ENCODE measurements around the gene HADH. TPM values are rescaled to one million over a fixed set of nuclear protein-coding genes. Genes with fewer than 3 reads are reported as not detected.
A peak's percentile ranks its signal among the peaks of the same experiment; 100 is the strongest.

Gene HADH
- total and polyA plus RNA-seq, 7 experiments from 2014 or later, result 16.5 to 45.1 (median 30.1) TPM

GRCh38 chr4:108035691-108036090, 46.0 kb downstream of the HADH start:
- Mint-ChIP-seq H3K4me3 (peak overlapping the region; percentile 73 to 87 (median 80)), H3K36me3 (peaks cover 0 to 32% (median 0%) of the 10 kb centered on the region in 5 donors), H3K27ac (peak overlapping the region; percentile 90 to 100 (median 96)), H3K4me1 (peaks cover 20 to 86% (median 71%) of the 10 kb centered on the region in 7 donors), H3K9me3 (peaks cover 0 to 8% (median 0%) of the 10 kb centered on the region in 11 donors), H3K27me3 (no peaks in the 10 kb centered on the region)
- CTCF ChIA-PET, result interaction anchor here (0.6 to 1.8 kb wide), 10 partner anchors 15 to 537 kb away, joined by 3 to 5 read pairs (median 4); no protein-coding TSS in a partner anchor
- ATAC-seq (no peak), DNase-seq (no peak)
- H3K4me1 ChIP-seq (ENCODE audit: control insufficient read depth in 2 of 2, insufficient read depth in 2 of 2, low read length in 2 of 2), result peaks cover 0 to 60% of the 10 kb centered on the region in 2 donors
- no peaks in the 10 kb centered on the region for H3K36me3 ChIP-seq (ENCODE audit: control insufficient read depth in 2 of 3, insufficient read depth in 3 of 3, low read length in 3 of 3)
- H3K27me3 ChIP-seq (ENCODE audit: control insufficient read depth in 2 of 2, insufficient read depth in 2 of 2, low read length in 2 of 2), result no peaks in the 10 kb centered on the region
- no peaks in the 10 kb centered on the region for H3K9me3 ChIP-seq (ENCODE audit: control insufficient read depth in 2 of 3, low read length in 3 of 3)
- POLR2A ChIA-PET, result interaction anchor here (0.6 to 10.4 kb wide), 31 partner anchors 8 to 585 kb away, joined by 3 to 120 read pairs (median 5); partner anchors contain the start of gene LEF1
- peak overlapping the region; percentile 78 for H3K27ac ChIP-seq (ENCODE audit: low read depth, low read length)
- intact Hi-C loops (cut with micrococcal nuclease), result loop anchor here (1.0 to 5.0 kb wide), 5 partner anchors 10 to 1613 kb away; no protein-coding TSS in a partner anchor
- peak overlapping the region; percentile 41 for H3K4me3 ChIP-seq (ENCODE audit: low read length)

GRCh38 chr4:108036213-108036612, 46.5 kb downstream of the HADH start:
- H3K36me3 ChIP-seq (ENCODE audit: control insufficient read depth in 2 of 3, insufficient read depth in 3 of 3, low read length in 3 of 3), result no peaks in the 10 kb centered on the region
- peaks cover 0 to 55% of the 10 kb centered on the region in 2 donors for H3K4me1 ChIP-seq (ENCODE audit: control insufficient read depth in 2 of 2, insufficient read depth in 2 of 2, low read length in 2 of 2)
- Mint-ChIP-seq H3K36me3 (peaks cover 0 to 29% (median 0%) of the 10 kb centered on the region in 5 donors), H3K4me3 (peak overlapping the region; percentile 73 to 87 (median 80)), H3K27me3 (no peaks in the 10 kb centered on the region), H3K27ac (peak overlapping the region; percentile 90 to 100 (median 96)), H3K9me3 (peaks cover 0 to 8% (median 0%) of the 10 kb centered on the region in 11 donors), H3K4me1 (peaks cover 19 to 81% (median 66%) of the 10 kb centered on the region in 7 donors)
- DNase-seq (peak in 8 of 9 donors; percentile 43 to 93 (median 88)), ATAC-seq (peak; percentile 99)
- peak overlapping the region; percentile 41 for H3K4me3 ChIP-seq (ENCODE audit: low read length)
- intact Hi-C loops (cut with micrococcal nuclease), result loop anchor here (1.0 to 5.0 kb wide), 5 partner anchors 9 to 1612 kb away; no protein-coding TSS in a partner anchor
- no peaks in the 10 kb centered on the region for H3K9me3 ChIP-seq (ENCODE audit: control insufficient read depth in 2 of 3, low read length in 3 of 3)
- ChIA-PET POLR2A (interaction anchor here (0.6 to 10.4 kb wide), 28 partner anchors 10 to 585 kb away, joined by 3 to 120 read pairs (median 6); partner anchors contain the start of gene LEF1), CTCF (interaction anchor here (0.6 to 1.4 kb wide), 7 partner anchors 14 to 509 kb away, joined by 3 to 4 read pairs (median 3); no protein-coding TSS in a partner anchor)
- H3K27ac ChIP-seq (ENCODE audit: low read depth, low read length), result peak overlapping the region; percentile 78
- no peaks in the 10 kb centered on the region for H3K27me3 ChIP-seq (ENCODE audit: control insufficient read depth in 2 of 2, insufficient read depth in 2 of 2, low read length in 2 of 2)

- Mint-ChIP-seq H3K27me3 (no peaks in the 10 kb centered on the region), H3K9me3 (peaks cover 0 to 5% (median 0%) of the 10 kb centered on the region in 11 donors), H3K36me3 (peaks cover 0 to 23% (median 0%) of the 10 kb centered on the region in 5 donors), H3K27ac (peak overlapping the region in 8 of 9 donors; percentile 54 to 100 (median 93)), H3K4me1 (peaks cover 17 to 72% (median 60%) of the 10 kb centered on the region in 7 donors), H3K4me3 (no peak overlapping the region)
- Histone ChIP-seq H3K9me3 (ENCODE audit: control insufficient read depth in 2 of 3, low read length in 3 of 3) (no peaks in the 10 kb centered on the region), H3K4me1 (ENCODE audit: control insufficient read depth in 2 of 2, insufficient read depth in 2 of 2, low read length in 2 of 2) (peaks cover 0 to 50% of the 10 kb centered on the region in 2 donors), H3K27me3 (ENCODE audit: control insufficient read depth in 2 of 2, insufficient read depth in 2 of 2, low read length in 2 of 2) (no peaks in the 10 kb centered on the region), H3K27ac (ENCODE audit: low read depth, low read length) (peak overlapping the region; percentile 24), H3K4me3 (ENCODE audit: low read length) (no peak overlapping the region), H3K36me3 (ENCODE audit: control insufficient read depth in 2 of 3, insufficient read depth in 3 of 3, low read length in 3 of 3) (no peaks in the 10 kb centered on the region)
- intact Hi-C loops (cut with micrococcal nuclease), result loop anchor here in 1 of 2 donors (5.0 kb wide), 1 partner anchor 394 kb away; no protein-coding TSS in a partner anchor
- DNase-seq (no peak), ATAC-seq (no peak)
- ChIA-PET CTCF (interaction anchor here (0.5 to 0.6 kb wide), 2 partner anchors 25 to 410 kb away, joined by 3 to 7 read pairs; no protein-coding TSS in a partner anchor), POLR2A (interaction anchor here (0.6 to 1.6 kb wide), 5 partner anchors 16 to 482 kb away, joined by 3 to 5 read pairs (median 3); no protein-coding TSS in a partner anchor)
Observed at GRCh38 chr4:108037884-108038283, 48.2 kb downstream of the HADH start.

GRCh38 chr4:108042927-108043326, 53.2 kb downstream of the HADH start:
- peak; percentile 15 for ATAC-seq
- peak overlapping the region; percentile 22 for H3K27ac ChIP-seq (ENCODE audit: low read depth, low read length)
- ChIA-PET CTCF (interaction anchor here (0.7 to 2.8 kb wide), 7 partner anchors 9 to 528 kb away, joined by 3 to 18 read pairs (median 3); no protein-coding TSS in a partner anchor), POLR2A (interaction anchor here (0.6 to 2.2 kb wide), 13 partner anchors 8 to 577 kb away, joined by 3 to 9 read pairs (median 4); no protein-coding TSS in a partner anchor)
- H3K27me3 ChIP-seq (ENCODE audit: control insufficient read depth in 2 of 2, insufficient read depth in 2 of 2, low read length in 2 of 2), result no peaks in the 10 kb centered on the region
- H3K9me3 ChIP-seq (ENCODE audit: control insufficient read depth in 2 of 3, low read length in 3 of 3), result no peaks in the 10 kb centered on the region
- peak in 3 of 9 donors; percentile 13 to 31 (median 27) for DNase-seq
- Mint-ChIP-seq H3K4me3 (peak overlapping the region in 6 of 10 donors; percentile 22 to 76 (median 53)), H3K27me3 (no peaks in the 10 kb centered on the region), H3K27ac (peak overlapping the region in 8 of 9 donors; percentile 76 to 99 (median 88)), H3K4me1 (peaks cover 15 to 71% (median 62%) of the 10 kb centered on the region in 7 donors), H3K9me3 (peaks cover 0 to 9% (median 0%) of the 10 kb centered on the region in 11 donors), H3K36me3 (peaks cover 0 to 31% (median 15%) of the 10 kb centered on the region in 5 donors)
- H3K4me1 ChIP-seq (ENCODE audit: control insufficient read depth in 2 of 2, insufficient read depth in 2 of 2, low read length in 2 of 2), result peaks cover 0 to 42% of the 10 kb centered on the region in 2 donors
- no peak overlapping the region for H3K4me3 ChIP-seq (ENCODE audit: low read length)
- intact Hi-C loops (cut with micrococcal nuclease), result no loop called here
- H3K36me3 ChIP-seq (ENCODE audit: control insufficient read depth in 2 of 3, insufficient read depth in 3 of 3, low read length in 3 of 3), result peaks cover 0 to 23% (median 8%) of the 10 kb centered on the region in 3 experiments

GRCh38 chr4:108043526-108043925, 53.8 kb downstream of the HADH start:
- Histone ChIP-seq H3K27me3 (ENCODE audit: control insufficient read depth in 2 of 2, insufficient read depth in 2 of 2, low read length in 2 of 2) (no peaks in the 10 kb centered on the region), H3K27ac (ENCODE audit: low read depth, low read length) (peak overlapping the region; percentile 22), H3K9me3 (ENCODE audit: control insufficient read depth in 2 of 3, low read length in 3 of 3) (no peaks in the 10 kb centered on the region), H3K4me3 (ENCODE audit: low read length) (no peak overlapping the region), H3K36me3 (ENCODE audit: control insufficient read depth in 2 of 3, insufficient read depth in 3 of 3, low read length in 3 of 3) (peaks cover 0 to 29% (median 9%) of the 10 kb centered on the region in 3 experiments), H3K4me1 (ENCODE audit: control insufficient read depth in 2 of 2, insufficient read depth in 2 of 2, low read length in 2 of 2) (peaks cover 0 to 44% of the 10 kb centered on the region in 2 donors)
- Mint-ChIP-seq H3K9me3 (peaks cover 0 to 11% (median 0%) of the 10 kb centered on the region in 11 donors), H3K27me3 (no peaks in the 10 kb centered on the region), H3K27ac (peak overlapping the region; percentile 76 to 99 (median 85)), H3K4me1 (peaks cover 15 to 70% (median 61%) of the 10 kb centered on the region in 7 donors), H3K36me3 (peaks cover 0 to 35% (median 20%) of the 10 kb centered on the region in 5 donors), H3K4me3 (peak overlapping the region in 7 of 10 donors; percentile 10 to 76 (median 57))
- ATAC-seq (peak; percentile 53), DNase-seq (peak in 3 of 9 donors; percentile 22 to 37 (median 33))
- ChIA-PET POLR2A (interaction anchor here (0.6 to 2.2 kb wide), 19 partner anchors 8 to 576 kb away, joined by 3 to 9 read pairs (median 4); partner anchors contain the start of gene LEF1), CTCF (interaction anchor here (0.9 to 2.8 kb wide), 8 partner anchors 13 to 527 kb away, joined by 3 to 18 read pairs (median 3); no protein-coding TSS in a partner anchor)
- intact Hi-C loops (cut with micrococcal nuclease), result no loop called here
